HEK293T (cell line): Measurements from ENCODE around the gene GLDN.

Experiments
- CTCF ChIA-PET: fragments of 350-600 bp; formaldehyde crosslinking; extraction: SDS; loops from one replicate; lab custom pipeline; 2021; ENCODE audit warnings: antibody characterized with exemption, inconsistent platforms; lab: Yijun Ruan, JAX
- POLR2A ChIA-PET: fragments of 350-600 bp; formaldehyde crosslinking; extraction: SDS; loops from one replicate; lab custom pipeline; 2020; ENCODE audit warnings: antibody characterized with exemption, inconsistent platforms; lab: Yijun Ruan, JAX
- DNase-seq: peaks from one replicate; pipeline ENCODE4 v3.0.0; 2012; ENCODE audit warnings: mixed read lengths; ENCODE audit errors: extremely low spot score
- ARNT ChIP-seq: fragments of 450-650 bp; IDR thresholded peaks from 2 replicates; pipeline ENCODE4 v1.6.1; 2017; ENCODE audit warnings: mild to moderate bottlenecking
- BHLHE40 ChIP-seq: fragments of 450-650 bp; IDR thresholded peaks from 2 replicates; pipeline ENCODE4 v1.6.1; 2016; ENCODE audit warnings: mild to moderate bottlenecking, moderate library complexity, borderline replicate concordance
- CTBP1 ChIP-seq: fragments of 450-650 bp; IDR thresholded peaks from 2 replicates; pipeline ENCODE4 v1.6.1; 2016; ENCODE audit warnings: borderline replicate concordance
- ELF4 ChIP-seq: fragments of 450-650 bp; IDR thresholded peaks from 2 replicates; pipeline ENCODE4 v1.6.1; 2017; ENCODE audit warnings: antibody characterized with exemption
- FOXA1 ChIP-seq: fragments of 450-650 bp; IDR thresholded peaks from 2 replicates; pipeline ENCODE4 v1.6.1; 2016; ENCODE audit warnings: mild to moderate bottlenecking
- FOXK2 ChIP-seq: fragments of 450-650 bp; IDR thresholded peaks from 2 replicates; pipeline ENCODE4 v1.6.1; 2016; ENCODE audit warnings: mild to moderate bottlenecking
- FOXM1 ChIP-seq: fragments of 450-650 bp; IDR thresholded peaks from 2 replicates; pipeline ENCODE4 v1.6.1; 2017; ENCODE audit warnings: mild to moderate bottlenecking, borderline replicate concordance
- HDGF ChIP-seq: fragments of 450-650 bp; IDR thresholded peaks from 2 replicates; pipeline ENCODE4 v1.6.1; 2017; ENCODE audit warnings: antibody characterized with exemption, borderline replicate concordance
- L3MBTL2 ChIP-seq: fragments of 450-650 bp; conservative IDR thresholded peaks from 2 replicates; pipeline ENCODE4 v1.6.1; 2016; ENCODE audit warnings: mild to moderate bottlenecking
- LEF1 ChIP-seq: fragments of 450-650 bp; IDR thresholded peaks from 2 replicates; pipeline ENCODE4 v1.6.1; 2017; ENCODE audit warnings: mild to moderate bottlenecking, borderline replicate concordance
- NFRKB ChIP-seq: fragments of 450-650 bp; IDR thresholded peaks from 2 replicates; pipeline ENCODE4 v1.6.1; 2016; ENCODE audit warnings: mild to moderate bottlenecking, moderate library complexity
- SP1 ChIP-seq: fragments of 450-650 bp; IDR thresholded peaks from 2 replicates; pipeline ENCODE4 v1.6.1; 2017
- SUZ12 ChIP-seq: fragments of 450-650 bp; IDR thresholded peaks from 2 replicates; pipeline ENCODE4 v1.6.1; 2016; ENCODE audit warnings: mild to moderate bottlenecking
- TARDBP ChIP-seq: fragments of 450-650 bp; IDR thresholded peaks from 2 replicates; pipeline ENCODE4 v1.6.1; 2016
- ZNF384 ChIP-seq: fragments of 450-650 bp; IDR thresholded peaks from 2 replicates; pipeline ENCODE4 v1.6.1; 2016
- TF ChIP-seq, protein P1 (sequence below): fragments of 450-650 bp; IDR thresholded peaks from 2 replicates; pipeline ENCODE4 v1.6.1; 2016

GLDN gene

DNA sequence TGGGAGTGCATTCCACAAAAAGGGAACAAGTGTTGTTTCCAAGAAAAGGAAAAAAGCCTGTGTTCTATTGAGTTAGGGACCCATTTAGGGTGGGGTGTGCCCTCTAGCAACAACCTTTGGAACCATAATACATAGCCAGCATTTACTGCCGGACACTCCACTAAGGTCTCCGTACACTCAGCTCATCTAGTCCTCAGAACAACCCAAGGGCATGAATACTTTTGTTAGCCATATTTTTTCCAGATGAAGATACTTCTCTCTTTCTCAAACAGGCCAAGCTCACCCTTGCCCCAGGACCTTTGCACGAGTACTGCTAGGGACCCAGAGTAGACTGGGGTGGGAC is 46.2 kb downstream of the GLDN start:
- CTCF ChIA-PET = no interaction called here
- POLR2A ChIA-PET = no interaction called here

DNA sequence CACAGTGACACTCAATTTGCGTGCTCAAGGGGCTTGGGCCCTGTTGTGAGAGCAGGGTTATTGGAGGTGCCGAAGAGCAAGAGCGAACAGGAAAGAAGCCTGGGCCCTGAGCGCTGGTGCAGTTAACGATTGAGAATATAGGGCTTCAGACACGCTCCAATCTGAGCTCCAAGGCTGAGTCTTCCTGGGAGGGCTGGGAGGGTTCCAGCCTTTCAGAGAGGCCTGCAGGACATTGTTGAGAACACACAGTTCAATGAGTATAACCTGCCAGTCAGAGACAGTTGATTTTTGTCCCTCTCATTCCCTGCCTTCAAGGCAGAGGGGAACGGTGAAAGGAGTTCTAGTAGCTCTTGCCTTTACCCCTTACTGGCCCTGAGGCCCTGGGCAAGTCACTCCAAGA is 47.3 kb downstream of the GLDN start:
- POLR2A ChIA-PET = no interaction called here
- CTCF ChIA-PET = no interaction called here

More for the DNA sequence above, 46.2 kb downstream of the GLDN start:
- TF ChIP-seq HDGF (no peak), ZNF384 (no peak)
- TF ChIP-seq, protein P1, sequence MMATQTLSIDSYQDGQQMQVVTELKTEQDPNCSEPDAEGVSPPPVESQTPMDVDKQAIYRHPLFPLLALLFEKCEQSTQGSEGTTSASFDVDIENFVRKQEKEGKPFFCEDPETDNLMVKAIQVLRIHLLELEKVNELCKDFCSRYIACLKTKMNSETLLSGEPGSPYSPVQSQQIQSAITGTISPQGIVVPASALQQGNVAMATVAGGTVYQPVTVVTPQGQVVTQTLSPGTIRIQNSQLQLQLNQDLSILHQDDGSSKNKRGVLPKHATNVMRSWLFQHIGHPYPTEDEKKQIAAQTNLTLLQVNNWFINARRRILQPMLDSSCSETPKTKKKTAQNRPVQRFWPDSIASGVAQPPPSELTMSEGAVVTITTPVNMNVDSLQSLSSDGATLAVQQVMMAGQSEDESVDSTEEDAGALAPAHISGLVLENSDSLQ = no peak
- no peak for DNase-seq

DNA sequence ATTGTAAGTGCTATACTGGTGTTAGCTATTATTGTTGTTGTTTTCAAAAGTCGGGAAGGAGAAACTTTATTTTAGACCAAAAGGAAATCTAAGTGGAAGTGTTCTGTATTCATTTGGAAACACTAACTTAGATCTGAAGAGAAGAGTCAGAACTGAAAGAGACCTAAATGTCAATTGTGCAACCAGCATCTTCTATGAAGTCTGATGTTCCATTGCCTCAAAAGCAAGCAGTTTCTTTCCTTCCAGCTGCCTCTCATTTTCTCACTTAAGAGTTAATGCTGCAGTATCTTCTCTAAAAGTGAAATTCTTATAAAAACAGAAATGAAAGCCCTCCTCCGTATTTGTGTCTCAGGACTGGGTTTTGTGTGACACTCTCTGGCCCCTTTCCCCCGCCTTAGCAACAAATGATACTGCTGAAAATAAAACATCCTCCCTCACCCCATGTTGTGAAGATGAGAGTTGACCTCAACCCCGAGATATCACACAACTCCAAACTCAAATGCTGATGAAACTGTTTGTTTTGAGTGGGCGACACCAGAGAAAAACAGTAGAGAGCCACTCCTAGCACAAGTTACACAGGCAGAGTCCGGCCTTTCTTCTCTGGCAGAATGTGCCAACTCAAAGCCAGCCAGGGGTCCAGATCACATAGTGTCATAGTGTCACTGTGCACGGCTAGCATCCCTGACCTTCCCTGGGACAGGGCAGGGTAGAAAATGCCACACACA is 48.9 kb downstream of the GLDN start:
- no peak for DNase-seq
- ChIA-PET CTCF (interaction anchor here (0.7 to 1.0 kb wide), 2 partner anchors 12 to 161 kb away, joined by 3 read pairs; no protein-coding TSS in a partner anchor), POLR2A (no interaction called here)
- TF ChIP-seq TARDBP (no peak), L3MBTL2 (no peak), CTBP1 (no peak), NFRKB (no peak), FOXA1 (no peak), ARNT (no peak), ZNF384 (no peak), HDGF (no peak), LEF1 (no peak), FOXK2 (no peak), FOXM1 (no peak), SUZ12 (no peak), SP1 (no peak), ELF4 (no peak)
- TF ChIP-seq, protein P1 = no peak

More for the DNA sequence above, 47.3 kb downstream of the GLDN start:
- no peak for DNase-seq
- no peak for TF ChIP-seq FOXA1
- TF ChIP-seq ELF4 = no peak
- TF ChIP-seq BHLHE40 = no peak
- TF ChIP-seq ARNT = no peak
- TF ChIP-seq SP1 = no peak
- TF ChIP-seq SUZ12 = no peak
- TF ChIP-seq FOXM1 = no peak
- no peak for TF ChIP-seq FOXK2
- TF ChIP-seq NFRKB = no peak
- TF ChIP-seq HDGF = no peak
- no peak for TF ChIP-seq LEF1
- TF ChIP-seq CTBP1 = no peak

DNA sequence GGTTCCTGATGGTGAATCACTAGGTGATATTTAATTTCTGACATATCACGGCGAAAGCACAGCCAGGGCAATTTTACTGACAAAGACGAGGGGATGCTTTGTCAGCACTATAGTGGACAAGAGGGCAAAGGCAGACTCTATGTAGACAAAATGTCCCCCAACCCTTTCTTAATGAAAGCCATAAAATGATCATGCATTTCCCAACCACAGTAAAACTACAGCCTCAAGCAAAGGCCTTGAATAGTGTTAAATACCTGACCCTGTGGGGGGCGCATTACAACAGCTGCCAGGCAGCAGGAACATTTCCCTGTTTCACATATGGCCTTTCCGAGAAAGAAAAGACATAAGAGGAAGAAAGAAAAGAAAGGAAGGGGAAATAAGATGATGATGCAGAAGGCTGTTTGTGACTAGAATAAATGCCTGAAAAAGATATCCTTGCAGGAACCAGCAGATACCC is 49.5 kb downstream of the GLDN start:
- TF ChIP-seq FOXA1 = no peak
- TF ChIP-seq HDGF = no peak
- ChIA-PET CTCF (no interaction called here), POLR2A (no interaction called here)
- DNase-seq = no peak

DNA sequence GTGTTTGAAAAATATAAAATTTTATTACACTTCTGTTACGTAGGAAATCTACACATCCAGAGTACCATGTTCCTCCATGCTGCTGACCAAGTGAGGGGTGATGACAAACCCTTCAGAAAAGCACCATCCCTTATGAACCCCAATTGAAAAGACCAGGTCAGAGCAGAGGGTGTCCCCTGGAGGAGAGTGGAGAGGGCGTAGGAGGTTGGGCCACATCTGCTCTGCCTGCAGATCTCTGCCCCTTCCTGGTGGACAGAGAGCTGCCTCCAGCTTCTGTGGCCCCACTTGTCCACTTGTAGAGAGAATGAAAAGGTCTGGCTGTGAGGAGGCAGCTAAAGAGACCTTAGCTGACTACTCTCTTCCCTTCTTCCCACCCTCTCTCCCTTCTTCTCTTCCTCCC is 55.5 kb downstream of the GLDN start:
- TF ChIP-seq NFRKB = no peak
- TF ChIP-seq SP1 = no peak
- TF ChIP-seq HDGF = no peak
- no peak for TF ChIP-seq SUZ12
- TF ChIP-seq L3MBTL2 = no peak
- TF ChIP-seq FOXK2 = no peak
- TF ChIP-seq, protein P1 = no peak
- no peak for TF ChIP-seq ELF4
- no peak for TF ChIP-seq TARDBP
- TF ChIP-seq BHLHE40 = no peak
- no peak for TF ChIP-seq FOXM1
- TF ChIP-seq FOXA1 = no peak
- TF ChIP-seq ZNF384 = no peak
- no peak for TF ChIP-seq CTBP1
- no peak for TF ChIP-seq ARNT
- no peak for TF ChIP-seq LEF1
- POLR2A ChIA-PET = no interaction called here
- CTCF ChIA-PET = no interaction called here

DNA sequence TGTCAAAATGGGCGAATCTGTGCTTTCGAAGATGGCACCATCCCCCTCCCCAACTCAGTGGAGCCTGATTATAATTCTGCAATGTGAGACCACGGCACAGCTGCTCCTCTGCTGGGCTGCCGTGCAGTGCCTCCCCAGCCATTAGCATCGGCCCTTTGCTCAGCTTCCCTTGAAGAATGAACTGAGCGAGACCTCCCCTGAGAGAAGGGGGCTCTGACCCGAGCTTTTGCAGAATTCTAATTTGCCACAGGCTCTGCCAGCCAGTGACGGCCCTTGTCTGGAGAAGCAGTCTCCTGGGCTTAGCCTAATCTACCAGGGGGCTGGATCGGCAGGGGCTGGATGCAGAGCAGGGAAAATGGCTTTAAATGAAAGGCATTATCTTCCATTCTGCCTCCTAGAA is 57.2 kb downstream of the GLDN start:
- TF ChIP-seq ZNF384 (no peak), BHLHE40 (no peak), L3MBTL2 (no peak), ARNT (no peak), SUZ12 (no peak), CTBP1 (no peak), TARDBP (no peak), FOXK2 (no peak)
- TF ChIP-seq, protein P1 = no peak
- DNase-seq = no peak
- POLR2A ChIA-PET = no interaction called here
- CTCF ChIA-PET = interaction anchor here (1.7 kb wide), 1 partner anchor 235 kb away, joined by 4 read pairs; no protein-coding TSS in a partner anchor

More for the DNA sequence above, 55.5 kb downstream of the GLDN start:
- DNase-seq = no peak
